Measurements from ENCODE around the gene DSG1. TPM values are rescaled to one million over a fixed set of nuclear protein-coding genes. Genes with fewer than 3 reads are reported as not detected.

DSG1 gene
- total RNA-seq, 1 donor from 2014 or later, result not detected

GRCh38 chr18:31403409-31403808, 85.4 kb downstream of the DSG1 start:
- no peak for DNase-seq (ENCODE audit: low spot score in 2 of 2)
- Histone ChIP-seq H3K27me3 (no peaks in the 10 kb centered on the region), H3K27ac (no peak overlapping the region), H3K4me1 (no peaks in the 10 kb centered on the region), H3K4me3 (no peak overlapping the region), H3K9me3 (no peaks in the 10 kb centered on the region), H3K36me3 (no peaks in the 10 kb centered on the region)
- TF ChIP-seq CTCF (IDR thresholded peaks at IDR 0.05), result no peak
- intact Hi-C loops (cut with DNase I), result no loop called here

Other genes with a start within 250 kb of the DSG1 start
- 4.4 TPM for gene DSC2, start 215.7 kb upstream of the DSG1 start, total RNA-seq
- gene DSC1, start 155.3 kb upstream of the DSG1 start, total RNA-seq, result not detected
- gene DSG4, start 58.6 kb downstream of the DSG1 start, total RNA-seq, result not detected
- not detected for gene DSG3, start 129.6 kb downstream of the DSG1 start, total RNA-seq
- gene DSG2, start 180.0 kb downstream of the DSG1 start, total RNA-seq, result 10.5 TPM